Measurements from ENCODE around the gene TTYH2. TPM values are rescaled to one million over a fixed set of nuclear protein-coding genes. Genes with fewer than 3 reads are reported as not detected.
"Not testable (repeated sequence)": the region's sequence is repeated elsewhere in the genome, so short reads cannot be mapped to it uniquely, and the experiment has no call there.

Gene TTYH2
- total RNA-seq, 1 experiment from 2014 or later, result 5.4 TPM

GRCh38 chr17:74260525-74260850, 47.1 kb downstream of the TTYH2 start:
- Histone ChIP-seq H3K4me1 (no peaks in the 10 kb centered on the region), H3K36me3 (ENCODE audit: control insufficient read depth, insufficient read depth, low read length) (no peaks in the 10 kb centered on the region), H3K27me3 (replicated peaks; ENCODE audit: control insufficient read depth, insufficient read depth, low read length) (no peaks in the 10 kb centered on the region), H3K4me3 (ENCODE audit: low read depth, low read length) (no peak overlapping the region), H3K9me3 (no peaks in the 10 kb centered on the region)
- TF ChIP-seq, protein P1, sequence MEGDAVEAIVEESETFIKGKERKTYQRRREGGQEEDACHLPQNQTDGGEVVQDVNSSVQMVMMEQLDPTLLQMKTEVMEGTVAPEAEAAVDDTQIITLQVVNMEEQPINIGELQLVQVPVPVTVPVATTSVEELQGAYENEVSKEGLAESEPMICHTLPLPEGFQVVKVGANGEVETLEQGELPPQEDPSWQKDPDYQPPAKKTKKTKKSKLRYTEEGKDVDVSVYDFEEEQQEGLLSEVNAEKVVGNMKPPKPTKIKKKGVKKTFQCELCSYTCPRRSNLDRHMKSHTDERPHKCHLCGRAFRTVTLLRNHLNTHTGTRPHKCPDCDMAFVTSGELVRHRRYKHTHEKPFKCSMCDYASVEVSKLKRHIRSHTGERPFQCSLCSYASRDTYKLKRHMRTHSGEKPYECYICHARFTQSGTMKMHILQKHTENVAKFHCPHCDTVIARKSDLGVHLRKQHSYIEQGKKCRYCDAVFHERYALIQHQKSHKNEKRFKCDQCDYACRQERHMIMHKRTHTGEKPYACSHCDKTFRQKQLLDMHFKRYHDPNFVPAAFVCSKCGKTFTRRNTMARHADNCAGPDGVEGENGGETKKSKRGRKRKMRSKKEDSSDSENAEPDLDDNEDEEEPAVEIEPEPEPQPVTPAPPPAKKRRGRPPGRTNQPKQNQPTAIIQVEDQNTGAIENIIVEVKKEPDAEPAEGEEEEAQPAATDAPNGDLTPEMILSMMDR (IDR thresholded peaks at IDR 0.05; ENCODE audit: insufficient read depth in 1 of 2, low read depth in 1 of 2, low read length in 1 of 2, severe bottlenecking in 1 of 2, unreplicated experiment in 1 of 2), result no peak
- intact Hi-C loops (cut with micrococcal nuclease; ENCODE audit: unreplicated experiment), result no loop called here
- no peaks in the 10 kb centered on the region for H3K36me3 Mint-ChIP-seq (ENCODE audit: insufficient read depth, unreplicated experiment)
- H3K27me3 Mint-ChIP-seq (ENCODE audit: insufficient read depth, unreplicated experiment), result no peaks in the 10 kb centered on the region
- ChIA-PET CTCF (interaction anchor here (1.5 kb wide), 1 partner anchor 36 kb away, joined by 5 read pairs; no protein-coding TSS in a partner anchor), POLR2A (no interaction called here)
- no peak overlapping the region for H3K4me3 Mint-ChIP-seq (ENCODE audit: unreplicated experiment)
- no peaks in the 10 kb centered on the region for H3K4me1 Mint-ChIP-seq (ENCODE audit: low read depth, unreplicated experiment)
- H3K27ac Mint-ChIP-seq (ENCODE audit: unreplicated experiment), result no peak overlapping the region
- no peak for DNase-seq
- H3K9me3 Mint-ChIP-seq (ENCODE audit: unreplicated experiment), result no peaks in the 10 kb centered on the region
- BruUV-seq (replicated peaks), result no TSS peak

DNA sequence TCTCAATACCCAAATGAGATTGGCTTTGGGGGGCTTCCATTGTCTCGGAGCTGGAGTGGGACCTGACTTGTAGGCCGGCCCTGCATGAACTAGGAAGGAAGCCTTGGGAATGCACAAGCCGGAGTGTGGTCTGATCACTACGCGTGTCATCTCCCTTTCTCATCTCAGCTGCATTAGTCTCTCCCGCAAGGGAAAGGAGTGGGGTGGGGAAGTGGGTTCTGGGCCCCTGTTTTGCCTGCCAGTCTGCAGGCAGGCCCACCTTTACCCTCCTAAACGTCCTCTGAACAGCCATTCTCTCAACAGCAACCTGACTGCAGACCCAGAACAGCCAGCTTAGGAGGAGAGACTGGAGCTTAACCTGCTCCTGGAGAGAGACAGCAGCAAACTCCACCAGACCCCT, 49.2 kb downstream of the TTYH2 start:
- DNase-seq, result no peak
- BruUV-seq (replicated peaks), result no TSS peak
- no peaks in the 10 kb centered on the region for H3K36me3 Mint-ChIP-seq (ENCODE audit: insufficient read depth, unreplicated experiment)
- ChIA-PET CTCF (no interaction called here), POLR2A (no interaction called here)
- peaks cover 4% of the 10 kb centered on the region for H3K9me3 Mint-ChIP-seq (ENCODE audit: unreplicated experiment)
- H3K27me3 Mint-ChIP-seq (ENCODE audit: insufficient read depth, unreplicated experiment), result no peaks in the 10 kb centered on the region
- H3K4me1 Mint-ChIP-seq (ENCODE audit: low read depth, unreplicated experiment), result no peaks in the 10 kb centered on the region
- no peaks in the 10 kb centered on the region for H3K4me1 ChIP-seq
- intact Hi-C loops (cut with micrococcal nuclease; ENCODE audit: unreplicated experiment), result no loop called here
- H3K27me3 ChIP-seq (replicated peaks; ENCODE audit: control insufficient read depth, insufficient read depth, low read length), result no peaks in the 10 kb centered on the region
- H3K4me3 Mint-ChIP-seq (ENCODE audit: unreplicated experiment), result no peak overlapping the region
- no peak overlapping the region for H3K27ac Mint-ChIP-seq (ENCODE audit: unreplicated experiment)
- no peak overlapping the region for H3K4me3 ChIP-seq (ENCODE audit: low read depth, low read length)
- TF ChIP-seq, protein P1 (IDR thresholded peaks at IDR 0.05; ENCODE audit: insufficient read depth in 1 of 2, low read depth in 1 of 2, low read length in 1 of 2, severe bottlenecking in 1 of 2, unreplicated experiment in 1 of 2), result no peak
- no peaks in the 10 kb centered on the region for H3K36me3 ChIP-seq (ENCODE audit: control insufficient read depth, insufficient read depth, low read length)
- no peaks in the 10 kb centered on the region for H3K9me3 ChIP-seq

DNA sequence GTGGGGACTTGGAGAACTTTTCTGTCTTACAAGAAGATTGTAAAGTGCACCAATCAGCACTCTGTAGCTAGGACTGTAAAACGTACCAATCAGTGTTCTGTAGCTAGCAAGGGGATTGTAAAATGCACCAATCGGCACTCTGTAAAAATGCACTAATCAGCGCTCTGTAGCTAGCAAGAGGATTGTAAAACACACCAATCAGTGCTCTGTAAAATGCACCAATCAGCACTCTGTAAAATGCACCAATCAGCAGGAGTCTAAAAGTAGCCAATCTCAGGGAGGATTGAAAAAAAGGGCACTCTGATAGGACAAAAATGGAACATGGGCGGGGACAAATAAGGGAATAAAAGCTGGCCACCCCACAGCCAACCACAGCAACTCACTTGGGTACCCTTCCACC, 53.7 kb downstream of the TTYH2 start:
- not testable (repeated sequence) for H3K36me3 Mint-ChIP-seq (ENCODE audit: insufficient read depth, unreplicated experiment); H3K4me3 Mint-ChIP-seq (ENCODE audit: unreplicated experiment); BruUV-seq (replicated peaks)

GRCh38 chr17:74267579-74267978, 54.2 kb downstream of the TTYH2 start:
- ChIA-PET CTCF (no interaction called here), POLR2A (no interaction called here)
- no peaks in the 10 kb centered on the region; the same call in 1 of the 2 replicates for H3K27me3 ChIP-seq (replicated peaks; ENCODE audit: control insufficient read depth, insufficient read depth, low read length)
- Mint-ChIP-seq H3K9me3 (ENCODE audit: unreplicated experiment) (peaks cover 11% of the 10 kb centered on the region), H3K4me1 (ENCODE audit: low read depth, unreplicated experiment) (peaks cover under 1% of the 10 kb centered on the region), H3K36me3 (ENCODE audit: insufficient read depth, unreplicated experiment) (no peaks in the 10 kb centered on the region), H3K4me3 (ENCODE audit: unreplicated experiment) (no peak overlapping the region), H3K27me3 (ENCODE audit: insufficient read depth, unreplicated experiment) (no peaks in the 10 kb centered on the region), H3K27ac (ENCODE audit: unreplicated experiment) (no peak overlapping the region)
- no peak for DNase-seq
- BruUV-seq (replicated peaks), result no TSS peak
- TF ChIP-seq, protein P1 (IDR thresholded peaks at IDR 0.05; ENCODE audit: insufficient read depth in 1 of 2, low read depth in 1 of 2, low read length in 1 of 2, severe bottlenecking in 1 of 2, unreplicated experiment in 1 of 2), result no peak
- H3K9me3 ChIP-seq, result no peaks in the 10 kb centered on the region
- no peaks in the 10 kb centered on the region for H3K4me1 ChIP-seq
- H3K4me3 ChIP-seq (ENCODE audit: low read depth, low read length), result no peak overlapping the region
- intact Hi-C loops (cut with micrococcal nuclease; ENCODE audit: unreplicated experiment), result no loop called here
- H3K36me3 ChIP-seq (ENCODE audit: control insufficient read depth, insufficient read depth, low read length), result no peaks in the 10 kb centered on the region

More for the DNA sequence above, 53.7 kb downstream of the TTYH2 start:
- H3K4me1 Mint-ChIP-seq (ENCODE audit: low read depth, unreplicated experiment); H3K27me3 Mint-ChIP-seq (ENCODE audit: insufficient read depth, unreplicated experiment); CTCF ChIA-PET; H3K27ac Mint-ChIP-seq (ENCODE audit: unreplicated experiment); DNase-seq; intact Hi-C loops (cut with micrococcal nuclease; ENCODE audit: unreplicated experiment); H3K36me3 ChIP-seq (ENCODE audit: control insufficient read depth, insufficient read depth, low read length); H3K9me3 ChIP-seq; H3K4me1 ChIP-seq; H3K4me3 ChIP-seq (ENCODE audit: low read depth, low read length); POLR2A ChIA-PET; H3K27me3 ChIP-seq (replicated peaks; ENCODE audit: control insufficient read depth, insufficient read depth, low read length): not testable (repeated sequence)
- peaks cover 11% of the 10 kb centered on the region for H3K9me3 Mint-ChIP-seq (ENCODE audit: unreplicated experiment)
